Endothelial cell of hepatic sinusoid (primary cell): Measurements from ENCODE around the gene SCEL.

ENCODE experiments used
- in situ Hi-C: cut with HindIII; loops from 2 replicates; pipeline ENCODE4 v1.10.0; 2017; ENCODE audit warnings: low sequenced_read_pairs

SCEL gene

DNA sequence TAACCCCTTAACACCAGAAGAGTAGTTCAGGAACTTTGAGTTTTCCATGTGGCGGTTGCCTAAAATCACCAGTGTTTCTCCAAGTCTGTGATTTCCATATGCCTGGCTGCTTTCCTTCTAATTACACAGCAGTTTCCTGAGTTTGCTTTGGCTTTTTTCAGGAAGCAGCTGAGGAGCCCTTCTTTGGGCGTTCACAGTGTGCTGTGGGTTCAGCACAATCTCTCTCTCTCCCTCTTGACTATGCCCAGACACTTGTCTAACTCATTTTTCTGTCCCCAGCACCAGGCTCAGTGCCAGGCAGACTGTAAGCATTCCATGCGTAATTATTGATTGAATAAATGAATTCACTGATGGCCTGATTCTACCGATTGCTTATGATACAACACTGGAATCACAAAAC lies 19.7 kb downstream of the SCEL start:
- in situ Hi-C loops: no loop called here

DNA sequence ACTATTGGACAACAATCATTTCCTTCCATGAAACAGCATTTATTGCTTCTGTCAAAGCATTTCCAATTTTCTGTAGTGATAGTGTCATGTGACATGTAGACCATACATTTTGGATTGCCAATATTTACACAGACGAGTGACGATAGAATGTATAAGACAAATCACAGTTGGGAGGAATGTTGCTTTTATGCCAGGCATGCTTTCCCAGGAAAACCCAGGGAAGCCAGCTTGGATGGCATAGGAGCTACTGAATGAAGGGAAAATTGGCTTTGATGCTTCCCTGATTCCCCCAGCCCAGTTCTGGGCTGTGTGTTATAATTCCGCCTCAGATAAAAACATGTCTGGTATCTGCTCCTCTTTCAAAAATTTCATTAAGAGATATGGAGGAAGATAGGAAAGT lies 22.5 kb downstream of the SCEL start:
- in situ Hi-C loops: no loop called here

DNA sequence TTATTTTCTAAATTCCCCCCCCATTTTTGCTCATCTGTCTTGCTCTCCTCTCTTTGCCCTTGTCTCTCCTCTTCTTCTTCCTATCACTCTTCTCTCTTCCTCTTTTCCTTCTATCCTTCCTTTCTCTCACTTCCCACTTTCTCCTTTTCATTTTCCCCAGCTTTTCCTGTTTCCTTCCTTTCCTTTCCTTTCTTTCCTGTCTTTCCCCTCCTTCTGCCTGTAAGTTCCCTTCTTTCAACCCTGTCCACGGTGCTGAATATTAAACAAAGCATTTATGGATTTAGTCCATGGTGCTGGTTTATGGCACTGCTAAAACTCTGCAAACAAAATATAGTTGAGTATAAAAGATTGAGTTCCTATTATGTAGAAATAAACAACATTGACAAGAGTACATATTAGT lies 27.6 kb downstream of the SCEL start:
- in situ Hi-C loops: no loop called here

DNA sequence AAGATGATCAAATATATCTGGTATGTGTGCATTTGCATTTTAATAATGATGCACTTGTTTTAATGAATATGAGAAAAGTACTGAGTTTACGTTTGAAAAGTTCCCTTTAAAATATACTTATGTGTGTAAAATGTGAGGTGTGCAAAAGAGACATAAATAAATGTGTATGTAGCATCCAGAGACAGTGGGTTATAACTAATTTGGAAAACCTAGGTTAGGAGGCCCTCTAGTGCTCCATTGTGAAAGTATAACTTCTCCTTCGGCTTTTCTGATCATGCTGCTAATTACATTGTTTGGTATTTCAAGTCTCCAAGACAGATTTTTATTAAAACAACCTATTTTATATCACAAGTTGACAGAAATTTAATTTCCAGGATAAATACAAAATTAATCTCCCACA lies 30.1 kb downstream of the SCEL start:
- in situ Hi-C loops: no loop called here

GRCh38 chr13:77571956-77572355 lies 36.5 kb downstream of the SCEL start:
- in situ Hi-C loops: no loop called here

- in situ Hi-C loops: no loop called here
These were observed 38.6 kb downstream of the SCEL start for GRCh38 chr13:77574096-77574495.

DNA sequence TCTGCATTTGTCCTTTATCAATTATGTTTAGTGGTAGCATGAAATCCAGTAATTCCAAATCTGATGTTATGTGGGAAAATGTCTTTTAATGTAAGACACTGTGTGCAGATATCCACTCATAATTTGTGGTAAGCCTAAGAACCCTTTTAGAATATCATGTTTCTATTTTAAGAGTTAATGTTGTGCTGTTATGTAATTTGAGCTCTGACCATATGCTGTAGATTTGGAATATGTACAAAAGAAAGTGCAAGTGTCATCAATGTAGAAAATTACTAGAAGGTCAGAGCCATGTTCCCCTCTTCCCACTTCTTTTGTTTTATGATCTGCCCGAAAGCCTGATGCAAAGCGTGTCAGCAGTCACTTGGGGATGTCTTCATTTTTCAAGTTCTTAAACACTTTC lies 44.5 kb downstream of the SCEL start:
- in situ Hi-C loops: no loop called here

- in situ Hi-C loops: no loop called here
These were observed 45.2 kb downstream of the SCEL start for GRCh38 chr13:77580748-77581147.

DNA sequence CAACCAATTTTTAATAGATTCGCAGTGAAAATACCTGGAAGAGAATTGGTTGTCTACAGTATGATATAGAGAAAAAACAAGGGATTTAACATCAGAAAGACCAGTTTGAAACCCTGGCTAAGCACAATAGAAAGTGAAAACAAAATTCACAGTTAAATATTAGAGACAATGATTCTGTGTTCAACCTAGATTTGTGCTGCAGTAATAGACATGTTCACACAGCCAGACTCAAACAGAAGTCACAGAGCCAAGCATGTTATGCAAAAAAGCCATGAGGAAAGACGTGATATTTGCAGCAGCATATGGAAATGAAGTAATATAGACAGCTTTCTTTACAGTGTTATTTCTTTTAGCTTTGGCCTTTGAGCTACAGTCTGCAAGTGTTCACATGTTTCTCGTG lies 48.1 kb downstream of the SCEL start:
- in situ Hi-C loops: no loop called here

GRCh38 chr13:77584106-77584505 lies 48.6 kb downstream of the SCEL start:
- in situ Hi-C loops: no loop called here

DNA sequence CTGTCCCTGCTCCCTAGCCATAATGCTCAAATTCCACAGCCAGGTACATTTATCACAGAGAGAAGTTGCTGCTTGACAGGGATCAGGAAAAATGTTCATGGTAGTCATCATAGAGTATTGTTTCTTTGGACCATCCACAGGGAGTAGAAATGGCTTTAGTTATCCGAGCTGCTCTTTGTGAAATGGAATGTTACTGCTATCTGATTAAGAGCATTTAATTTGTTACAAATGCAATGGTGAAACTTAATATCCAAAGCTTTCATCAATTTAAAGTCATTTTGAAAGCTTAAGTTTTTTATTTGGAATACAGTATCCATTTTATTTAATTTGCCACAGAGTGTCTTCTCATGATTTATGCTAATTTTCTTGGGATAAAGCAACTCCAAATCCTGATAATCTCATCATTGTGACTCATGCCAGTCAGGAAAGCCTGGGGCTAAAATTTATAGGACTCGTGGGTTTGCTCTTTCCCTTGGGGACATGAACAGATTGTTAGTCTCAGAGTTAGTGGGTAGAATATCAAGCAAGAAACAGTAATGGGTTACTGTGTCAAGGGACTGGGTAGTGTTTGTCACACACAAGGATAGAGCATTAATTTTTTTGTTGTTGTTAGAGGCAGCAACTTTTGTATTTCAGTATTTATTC lies 59.8 kb downstream of the SCEL start:
- in situ Hi-C loops: no loop called here

- in situ Hi-C loops: no loop called here
These were observed 61.3 kb downstream of the SCEL start for GRCh38 chr13:77596777-77597176.

DNA sequence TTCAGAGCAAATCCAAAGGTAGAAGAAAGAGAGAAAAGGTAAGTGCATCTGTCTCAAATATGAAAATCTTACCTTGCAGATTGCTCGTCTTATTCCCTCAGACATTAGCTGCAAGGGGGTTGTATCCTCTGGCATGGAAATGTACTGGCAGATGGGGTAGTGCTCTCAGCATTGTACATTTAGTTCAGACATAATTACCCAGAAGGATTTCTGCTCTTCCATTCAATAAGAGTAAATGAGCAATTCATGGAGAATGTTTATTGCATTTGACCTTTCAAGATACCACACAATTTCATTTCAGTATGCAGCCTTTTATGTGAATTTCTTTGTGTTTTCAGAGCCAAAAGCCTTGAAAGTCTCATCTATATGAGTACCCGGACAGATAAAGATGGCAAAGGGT lies 63.8 kb downstream of the SCEL start:
- in situ Hi-C loops: no loop called here

GRCh38 chr13:77600701-77601100 lies 65.2 kb downstream of the SCEL start:
- in situ Hi-C loops: no loop called here

DNA sequence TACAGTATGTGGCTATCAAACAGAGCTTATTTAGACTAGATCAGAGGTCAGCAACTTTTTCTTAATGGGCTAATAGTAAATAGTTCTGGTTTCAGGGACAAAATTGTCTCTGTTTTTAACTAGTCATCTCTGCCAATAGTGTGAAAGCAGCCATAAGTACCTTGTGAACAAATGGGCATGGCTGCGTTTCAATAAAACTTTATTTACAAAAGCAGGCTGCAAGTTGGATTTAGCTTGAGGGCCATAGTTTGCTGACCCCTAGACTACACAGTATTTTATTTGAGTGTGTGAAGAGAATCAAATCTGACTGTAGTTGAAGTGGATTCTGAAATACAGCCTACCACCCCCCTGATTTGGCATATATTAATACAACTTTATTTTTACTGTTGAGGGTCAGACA lies 75.6 kb downstream of the SCEL start:
- in situ Hi-C loops: no loop called here

GRCh38 chr13:77616027-77616426 lies 80.5 kb downstream of the SCEL start:
- in situ Hi-C loops: no loop called here

GRCh38 chr13:77619655-77620054 lies 84.1 kb downstream of the SCEL start:
- in situ Hi-C loops: no loop called here

GRCh38 chr13:77620138-77620537 lies 84.6 kb downstream of the SCEL start:
- in situ Hi-C loops: no loop called here

- in situ Hi-C loops: no loop called here
These were observed 88.3 kb downstream of the SCEL start for GRCh38 chr13:77623806-77624205.

DNA sequence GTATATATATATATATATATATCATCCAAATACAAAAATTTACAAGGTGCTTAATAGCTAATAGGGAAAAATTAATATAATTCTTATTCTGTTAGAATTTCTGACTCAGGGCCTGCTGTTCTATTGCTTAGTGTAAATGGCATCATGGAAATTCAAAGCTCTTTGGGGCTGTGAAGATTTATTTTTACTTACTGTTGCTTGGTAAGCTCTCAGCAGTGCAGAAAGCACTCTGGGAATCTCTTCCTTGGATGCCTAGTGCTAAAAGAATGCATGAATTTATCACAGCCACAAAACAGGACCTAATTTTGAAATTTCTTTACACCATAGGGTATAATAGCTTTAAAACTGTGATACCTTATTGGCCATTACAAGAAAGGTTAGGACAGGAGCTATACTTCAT lies 92.7 kb downstream of the SCEL start:
- in situ Hi-C loops: no loop called here

DNA sequence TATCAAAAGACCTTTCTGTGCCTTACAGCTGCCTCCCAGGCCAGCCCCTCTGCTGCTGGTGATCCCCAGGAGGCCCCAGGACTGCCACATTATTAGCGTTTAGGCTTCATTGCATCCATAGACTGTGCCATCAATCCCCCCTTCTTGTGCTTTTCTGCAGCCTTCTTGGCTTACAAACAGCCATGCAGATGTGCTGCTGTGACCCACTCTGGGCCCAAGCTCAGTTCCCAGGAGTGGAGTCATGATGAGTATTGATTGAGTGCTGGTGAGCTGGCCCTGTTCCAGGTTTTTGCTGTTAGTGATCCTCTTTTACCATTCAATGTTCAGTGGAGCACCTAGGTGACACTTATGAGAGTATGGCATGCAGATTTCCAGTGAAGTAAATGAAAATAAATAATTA lies 102.1 kb downstream of the SCEL start:
- in situ Hi-C loops: no loop called here

GRCh38 chr13:77650409-77650808 lies 114.9 kb downstream of the SCEL start:
- in situ Hi-C loops: no loop called here

GRCh38 chr13:77653301-77653700 lies 117.8 kb downstream of the SCEL start:
- in situ Hi-C loops: no loop called here
